ENCODE measurements around the gene C10orf95.

C10orf95 gene

GRCh38 chr10:102410429-102411073 lies 40.8 kb downstream of the C10orf95 start:
- no peaks in the 10 kb centered on the region for H3K36me3 ChIP-seq (ENCODE audit: control insufficient read depth, insufficient read depth, low read length)
- H3K4me3 ChIP-seq (ENCODE audit: insufficient read depth, low read depth, low read length, poor library complexity, severe bottlenecking): peak overlapping the region; percentile 46
- peaks cover 8% of the 10 kb centered on the region for H3K27me3 ChIP-seq (replicated peaks; ENCODE audit: control insufficient read depth, insufficient read depth, low read length, poor library complexity, severe bottlenecking)
- H3K27ac ChIP-seq (ENCODE audit: insufficient read depth, low read length, poor library complexity, severe bottlenecking): no peak overlapping the region
- no peaks in the 10 kb centered on the region for H3K9me3 ChIP-seq (ENCODE audit: control insufficient read depth, low read length)
- no peak for DNase-seq
- peaks cover 26% of the 10 kb centered on the region for H3K4me1 ChIP-seq (ENCODE audit: control insufficient read depth, insufficient read depth, low read length, poor library complexity, severe bottlenecking)

GRCh38 chr10:102409604-102410428 lies 41.5 kb downstream of the C10orf95 start:
- no peaks in the 10 kb centered on the region for H3K36me3 ChIP-seq (ENCODE audit: control insufficient read depth, insufficient read depth, low read length)
- H3K27ac ChIP-seq (ENCODE audit: insufficient read depth, low read length, poor library complexity, severe bottlenecking): peak overlapping the region; percentile 36
- H3K4me1 ChIP-seq (ENCODE audit: control insufficient read depth, insufficient read depth, low read length, poor library complexity, severe bottlenecking): peaks cover 26% of the 10 kb centered on the region
- peak overlapping the region; percentile 46 for H3K4me3 ChIP-seq (ENCODE audit: insufficient read depth, low read depth, low read length, poor library complexity, severe bottlenecking)
- no peak for DNase-seq
- peaks cover 8% of the 10 kb centered on the region for H3K27me3 ChIP-seq (replicated peaks; ENCODE audit: control insufficient read depth, insufficient read depth, low read length, poor library complexity, severe bottlenecking)
- no peaks in the 10 kb centered on the region for H3K9me3 ChIP-seq (ENCODE audit: control insufficient read depth, low read length)

- H3K4me1 ChIP-seq (ENCODE audit: control insufficient read depth, insufficient read depth, low read length, poor library complexity, severe bottlenecking): peaks cover 26% of the 10 kb centered on the region
- H3K27ac ChIP-seq (ENCODE audit: insufficient read depth, low read length, poor library complexity, severe bottlenecking): peak overlapping the region; percentile 36
- peak overlapping the region; percentile 47 for H3K4me3 ChIP-seq (ENCODE audit: insufficient read depth, low read depth, low read length, poor library complexity, severe bottlenecking)
- DNase-seq: peak; percentile 36 to 54 (median 47)
- H3K27me3 ChIP-seq (replicated peaks; ENCODE audit: control insufficient read depth, insufficient read depth, low read length, poor library complexity, severe bottlenecking): peaks cover 8% of the 10 kb centered on the region
- H3K9me3 ChIP-seq (ENCODE audit: control insufficient read depth, low read length): no peaks in the 10 kb centered on the region
- H3K36me3 ChIP-seq (ENCODE audit: control insufficient read depth, insufficient read depth, low read length): no peaks in the 10 kb centered on the region
Measured at GRCh38 chr10:102408728-102409603, 42.4 kb downstream of the C10orf95 start.

- H3K9me3 ChIP-seq (ENCODE audit: control insufficient read depth, low read length): no peaks in the 10 kb centered on the region
- H3K27ac ChIP-seq (ENCODE audit: insufficient read depth, low read length, poor library complexity, severe bottlenecking): no peak overlapping the region
- peak overlapping the region; percentile 47 for H3K4me3 ChIP-seq (ENCODE audit: insufficient read depth, low read depth, low read length, poor library complexity, severe bottlenecking)
- DNase-seq: no peak
- H3K36me3 ChIP-seq (ENCODE audit: control insufficient read depth, insufficient read depth, low read length): peaks cover 1% of the 10 kb centered on the region
- H3K27me3 ChIP-seq (replicated peaks; ENCODE audit: control insufficient read depth, insufficient read depth, low read length, poor library complexity, severe bottlenecking): peaks cover 8% of the 10 kb centered on the region
- peaks cover 26% of the 10 kb centered on the region for H3K4me1 ChIP-seq (ENCODE audit: control insufficient read depth, insufficient read depth, low read length, poor library complexity, severe bottlenecking)
Measured at GRCh38 chr10:102408131-102408727, 43.1 kb downstream of the C10orf95 start.

GRCh38 chr10:102407425-102408130 lies 43.8 kb downstream of the C10orf95 start:
- H3K36me3 ChIP-seq (ENCODE audit: control insufficient read depth, insufficient read depth, low read length): peaks cover 5% of the 10 kb centered on the region
- peaks cover 8% of the 10 kb centered on the region for H3K27me3 ChIP-seq (replicated peaks; ENCODE audit: control insufficient read depth, insufficient read depth, low read length, poor library complexity, severe bottlenecking)
- peaks cover 22% of the 10 kb centered on the region for H3K4me1 ChIP-seq (ENCODE audit: control insufficient read depth, insufficient read depth, low read length, poor library complexity, severe bottlenecking)
- no peak for DNase-seq
- H3K27ac ChIP-seq (ENCODE audit: insufficient read depth, low read length, poor library complexity, severe bottlenecking): no peak overlapping the region
- H3K9me3 ChIP-seq (ENCODE audit: control insufficient read depth, low read length): no peaks in the 10 kb centered on the region
- no peak overlapping the region for H3K4me3 ChIP-seq (ENCODE audit: insufficient read depth, low read depth, low read length, poor library complexity, severe bottlenecking)

- peaks cover 8% of the 10 kb centered on the region for H3K27me3 ChIP-seq (replicated peaks; ENCODE audit: control insufficient read depth, insufficient read depth, low read length, poor library complexity, severe bottlenecking)
- H3K9me3 ChIP-seq (ENCODE audit: control insufficient read depth, low read length): no peaks in the 10 kb centered on the region
- no peak overlapping the region for H3K27ac ChIP-seq (ENCODE audit: insufficient read depth, low read length, poor library complexity, severe bottlenecking)
- H3K36me3 ChIP-seq (ENCODE audit: control insufficient read depth, insufficient read depth, low read length): peaks cover 13% of the 10 kb centered on the region
- peaks cover 22% of the 10 kb centered on the region for H3K4me1 ChIP-seq (ENCODE audit: control insufficient read depth, insufficient read depth, low read length, poor library complexity, severe bottlenecking)
- no peak for DNase-seq
- no peak overlapping the region for H3K4me3 ChIP-seq (ENCODE audit: insufficient read depth, low read depth, low read length, poor library complexity, severe bottlenecking)
Measured at GRCh38 chr10:102406815-102407214, 44.5 kb downstream of the C10orf95 start.

- H3K36me3 ChIP-seq (ENCODE audit: control insufficient read depth, insufficient read depth, low read length): peaks cover 25% of the 10 kb centered on the region
- no peaks in the 10 kb centered on the region for H3K9me3 ChIP-seq (ENCODE audit: control insufficient read depth, low read length)
- peaks cover 18% of the 10 kb centered on the region for H3K4me1 ChIP-seq (ENCODE audit: control insufficient read depth, insufficient read depth, low read length, poor library complexity, severe bottlenecking)
- H3K27me3 ChIP-seq (replicated peaks; ENCODE audit: control insufficient read depth, insufficient read depth, low read length, poor library complexity, severe bottlenecking): peaks cover 8% of the 10 kb centered on the region
- DNase-seq: no peak
- H3K4me3 ChIP-seq (ENCODE audit: insufficient read depth, low read depth, low read length, poor library complexity, severe bottlenecking): no peak overlapping the region
- H3K27ac ChIP-seq (ENCODE audit: insufficient read depth, low read length, poor library complexity, severe bottlenecking): no peak overlapping the region
Measured at GRCh38 chr10:102405632-102406031, 45.7 kb downstream of the C10orf95 start.

GRCh38 chr10:102405108-102405571 lies 46.2 kb downstream of the C10orf95 start:
- Histone ChIP-seq H3K27me3 (replicated peaks; ENCODE audit: control insufficient read depth, insufficient read depth, low read length, poor library complexity, severe bottlenecking) (peaks cover 5% of the 10 kb centered on the region), H3K4me1 (ENCODE audit: control insufficient read depth, insufficient read depth, low read length, poor library complexity, severe bottlenecking) (peaks cover 13% of the 10 kb centered on the region), H3K9me3 (ENCODE audit: control insufficient read depth, low read length) (no peaks in the 10 kb centered on the region), H3K4me3 (ENCODE audit: insufficient read depth, low read depth, low read length, poor library complexity, severe bottlenecking) (no peak overlapping the region), H3K27ac (ENCODE audit: insufficient read depth, low read length, poor library complexity, severe bottlenecking) (no peak overlapping the region), H3K36me3 (ENCODE audit: control insufficient read depth, insufficient read depth, low read length) (peaks cover 30% of the 10 kb centered on the region)
- no peak for DNase-seq
